Activated CD4-positive, alpha-beta T cell treated with anti-CD3 and anti-CD28 coated beads for 36 hours (primary cell): ENCODE results near the gene MYBPC2. TPM values are rescaled to one million over a fixed set of nuclear protein-coding genes. Genes with fewer than 3 reads are reported as not detected.

Experiments
- ATAC-seq: fragments of 200-7000 bp; cut with Tn5 transposase; one replicate; pipeline ENCODE4 v1.10.0; 2021; ENCODE audit warnings: mild to moderate bottlenecking, moderate library complexity
- CTCF ChIA-PET: fragments of 350-600 bp; sonication (Branson Sonifier 250); formaldehyde crosslinking; loops from one replicate; lab custom pipeline; 2021; ENCODE audit warnings: antibody characterized with exemption; lab: Charles Lee
- POLR2A ChIA-PET: fragments of 350-600 bp; sonication (Branson Sonifier 250); formaldehyde crosslinking; loops from one replicate; lab custom pipeline; 2021; ENCODE audit warnings: antibody characterized with exemption, inconsistent platforms; lab: Charles Lee
- DNase-seq: peaks from one replicate; pipeline ENCODE4 v3.0.0-alpha.2; 2020
- H3K27ac Mint-ChIP-seq: one replicate; pipeline ENCODE4 v1.8.0; 2021; ENCODE audit warnings: mixed read lengths
- H3K27me3 Mint-ChIP-seq: one replicate; pipeline ENCODE4 v1.8.0; 2021; ENCODE audit warnings: mixed read lengths
- H3K36me3 Mint-ChIP-seq: one replicate; pipeline ENCODE4 v1.8.0; 2021; ENCODE audit warnings: low read depth, mixed read lengths
- H3K4me1 Mint-ChIP-seq: one replicate; pipeline ENCODE4 v1.8.0; 2021; ENCODE audit warnings: mixed read lengths
- H3K4me3 Mint-ChIP-seq: one replicate; pipeline ENCODE4 v1.8.0; 2021; ENCODE audit warnings: mild to moderate bottlenecking, moderate library complexity, mixed read lengths
- H3K9me3 Mint-ChIP-seq: one replicate; pipeline ENCODE4 v1.8.0; 2021; ENCODE audit warnings: low read depth, mixed read lengths
- intact Hi-C, 2 experiments: fragments of 100-400 bp; cut with DNase I in 1 of 2; cut with micrococcal nuclease in 1 of 2; formaldehyde crosslinking; loops; one replicate each; pipeline versions ENCODE4 v1.14.2 to v1.15.1; 2022 to 2024; cut with DNase I, micrococcal nuclease
- total RNA-seq, 2 experiments: library from RNA; stranded (reverse); gene quantifications; one replicate each; pipeline ENCODE4 v1.2.3, GENCODE V29; 2021

MYBPC2 gene
- total RNA-seq, 2 experiments from 2014 or later: 0.14 to 0.30 TPM

DNA sequence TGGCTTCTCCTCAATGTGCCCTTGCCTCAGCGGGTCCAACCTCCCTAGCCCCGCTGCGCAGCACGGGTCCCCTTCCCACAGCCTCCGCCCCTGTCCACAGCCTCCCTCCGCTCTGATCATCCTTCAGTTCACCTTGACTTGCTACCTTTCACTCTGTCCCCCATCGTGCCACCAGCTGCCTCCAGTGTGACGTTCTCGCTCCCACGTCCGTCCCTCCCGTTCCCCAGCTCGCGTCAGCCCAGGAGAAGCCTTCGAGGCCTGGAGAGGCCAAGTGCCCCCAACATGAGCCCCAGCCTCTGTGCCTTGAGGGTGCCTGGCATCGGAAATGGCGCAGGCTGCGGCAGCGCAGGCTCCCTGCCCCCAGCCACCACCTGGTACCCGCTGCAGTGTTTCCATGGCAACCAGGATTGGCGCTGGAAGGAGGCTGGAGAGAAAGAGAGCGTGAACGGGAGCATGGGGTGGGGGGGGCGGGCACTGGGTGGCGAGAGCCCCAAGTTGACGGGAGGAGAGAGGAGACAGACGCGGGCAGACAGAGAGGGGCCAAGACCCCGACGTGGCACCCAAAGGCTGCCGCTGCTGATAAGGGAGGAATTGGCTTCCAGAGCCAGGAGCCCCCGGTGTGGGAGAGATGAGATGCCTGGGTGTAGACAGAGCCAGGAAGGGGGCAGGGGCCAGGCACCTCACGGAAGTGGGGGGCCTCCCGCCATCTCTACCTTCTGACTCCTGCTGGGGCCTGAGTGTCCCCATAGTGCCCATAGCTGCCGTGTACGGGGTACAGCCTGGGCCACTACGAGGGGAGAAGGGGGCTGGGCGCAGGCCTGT is 81.9 kb downstream of the MYBPC2 start:
- no peak for ATAC-seq
- POLR2A ChIA-PET: no interaction called here
- no peaks in the 10 kb centered on the region for H3K36me3 Mint-ChIP-seq
- H3K4me3 Mint-ChIP-seq: no peak overlapping the region
- peaks cover 9% of the 10 kb centered on the region for H3K27me3 Mint-ChIP-seq
- no peak for DNase-seq
- no peaks in the 10 kb centered on the region for H3K9me3 Mint-ChIP-seq
- CTCF ChIA-PET: no interaction called here
- H3K27ac Mint-ChIP-seq: no peak overlapping the region
- intact Hi-C loops: loop anchor here in 1 of 2 experiments (5.0 to 10.0 kb wide), 2 partner anchors 872 to 1080 kb away; partner anchors contain the start of genes RRAS and SCAF1
- peaks cover 14% of the 10 kb centered on the region for H3K4me1 Mint-ChIP-seq

DNA sequence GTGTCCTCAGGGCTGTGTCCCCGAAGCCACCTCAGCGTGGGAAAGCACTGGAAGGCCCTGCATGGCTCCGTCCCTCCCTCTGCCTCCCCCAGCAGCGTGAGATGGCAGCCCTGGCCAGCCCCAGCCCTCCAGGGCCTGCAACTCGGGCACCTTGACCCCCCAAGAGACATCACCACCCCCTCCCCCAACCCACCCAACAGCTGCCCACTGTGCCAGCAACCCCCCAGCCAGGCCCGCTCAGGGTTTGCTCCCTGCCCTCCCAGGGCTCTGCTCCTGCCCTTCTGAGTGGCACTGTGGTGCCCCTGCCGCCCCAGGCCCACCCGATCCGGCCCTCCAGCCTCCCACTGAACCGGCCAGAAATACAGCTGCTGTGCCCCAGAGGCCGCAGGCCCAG is 82.5 kb downstream of the MYBPC2 start:
- CTCF ChIA-PET: no interaction called here

More for the DNA sequence above, 82.5 kb downstream of the MYBPC2 start:
- DNase-seq: no peak
- Mint-ChIP-seq H3K27ac (no peak overlapping the region), H3K4me1 (peaks cover 14% of the 10 kb centered on the region), H3K27me3 (peaks cover 9% of the 10 kb centered on the region), H3K9me3 (no peaks in the 10 kb centered on the region), H3K36me3 (no peaks in the 10 kb centered on the region), H3K4me3 (no peak overlapping the region)
- intact Hi-C loops: loop anchor here in 1 of 2 experiments (10.0 kb wide), 1 partner anchor 1080 kb away; no protein-coding TSS in a partner anchor
- no peak for ATAC-seq
- POLR2A ChIA-PET: no interaction called here

Other genes starting within 250 kb of the MYBPC2 start
- gene MYH14, start 229.3 kb upstream of the MYBPC2 start, total RNA-seq: not detected
- gene KCNC3, start 103.5 kb upstream of the MYBPC2 start, total RNA-seq: 1 to 10 TPM; 9.1 to 9.7 TPM
- 10 to 100 TPM; 44.0 to 63.4 TPM for gene NAPSA, start 67.3 kb upstream of the MYBPC2 start, total RNA-seq
- gene NR1H2, start 56.4 kb upstream of the MYBPC2 start, total RNA-seq: 10 to 100 TPM; 50.3 to 53.6 TPM
- gene POLD1, start 48.5 kb upstream of the MYBPC2 start, total RNA-seq: 100 to 1,000 TPM; 220 to 227 TPM
- gene SPIB, start 14.0 kb upstream of the MYBPC2 start, total RNA-seq: under 1 TPM; 0.33 to 0.50 TPM
- 10 to 100 TPM; 33.4 to 34.7 TPM for gene EMC10, start 43.6 kb downstream of the MYBPC2 start, total RNA-seq
- under 1 TPM; 0.48 to 0.58 TPM for gene GARIN5A, start 44.0 kb downstream of the MYBPC2 start, total RNA-seq
- 10 to 100 TPM; 17.4 to 28.1 TPM for gene JOSD2, start 78.3 kb downstream of the MYBPC2 start, total RNA-seq
- not detected for gene ASPDH, start 81.0 kb downstream of the MYBPC2 start, total RNA-seq
- not detected for gene LRRC4B, start 135.5 kb downstream of the MYBPC2 start, total RNA-seq
- gene SYT3, start 207.0 kb downstream of the MYBPC2 start, total RNA-seq: under 1 TPM; 0.11 to 0.16 TPM
- gene C19orf81, start 216.6 kb downstream of the MYBPC2 start, total RNA-seq: 1 to 10 TPM; 1.3 to 1.7 TPM